ENCODE results near the gene COLEC11.
"Not testable (repeated sequence)": the region's sequence is repeated elsewhere in the genome, so short reads cannot be mapped to it uniquely, and the experiment has no call there.

GRCh38 chr2:3615541-3616200, 20.8 kb downstream of the COLEC11 start:
- TF ChIP-seq, protein P1, sequence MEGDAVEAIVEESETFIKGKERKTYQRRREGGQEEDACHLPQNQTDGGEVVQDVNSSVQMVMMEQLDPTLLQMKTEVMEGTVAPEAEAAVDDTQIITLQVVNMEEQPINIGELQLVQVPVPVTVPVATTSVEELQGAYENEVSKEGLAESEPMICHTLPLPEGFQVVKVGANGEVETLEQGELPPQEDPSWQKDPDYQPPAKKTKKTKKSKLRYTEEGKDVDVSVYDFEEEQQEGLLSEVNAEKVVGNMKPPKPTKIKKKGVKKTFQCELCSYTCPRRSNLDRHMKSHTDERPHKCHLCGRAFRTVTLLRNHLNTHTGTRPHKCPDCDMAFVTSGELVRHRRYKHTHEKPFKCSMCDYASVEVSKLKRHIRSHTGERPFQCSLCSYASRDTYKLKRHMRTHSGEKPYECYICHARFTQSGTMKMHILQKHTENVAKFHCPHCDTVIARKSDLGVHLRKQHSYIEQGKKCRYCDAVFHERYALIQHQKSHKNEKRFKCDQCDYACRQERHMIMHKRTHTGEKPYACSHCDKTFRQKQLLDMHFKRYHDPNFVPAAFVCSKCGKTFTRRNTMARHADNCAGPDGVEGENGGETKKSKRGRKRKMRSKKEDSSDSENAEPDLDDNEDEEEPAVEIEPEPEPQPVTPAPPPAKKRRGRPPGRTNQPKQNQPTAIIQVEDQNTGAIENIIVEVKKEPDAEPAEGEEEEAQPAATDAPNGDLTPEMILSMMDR (IDR thresholded peaks at IDR 0.05) = not testable (repeated sequence)
- not testable (repeated sequence) for TF ChIP-seq EZH2 (IDR thresholded peaks at IDR 0.05; ENCODE audit: borderline replicate concordance, insufficient read depth, low read depth, low read length, poor library complexity, severe bottlenecking)

Data from B cell (primary cell).